HL-60 (cell line): ENCODE measurements around the gene PLXNA3.

Experiments
- DNase-seq, 2 experiments: peaks; one replicate each; pipeline ENCODE4 v3.0.0-alpha.2; 2010 to 2020; ENCODE audit warnings: low read depth in 1 of 2, low spot score in 1 of 2
- H3K27ac ChIP-seq: fragments of 250-450 bp; sonication (Bioruptor Pico); replicated peaks from 2 replicates; pipeline ENCODE4 v1.5.1; 2020; ENCODE audit warnings: mild to moderate bottlenecking, moderate library complexity
- H3K27me3 ChIP-seq: fragments of 250-450 bp; sonication (Bioruptor Pico); 2 replicates; pipeline ENCODE4 v1.5.1; 2021; ENCODE audit warnings: mild to moderate bottlenecking, moderate library complexity; ENCODE audit not compliant: insufficient read depth, poor library complexity, severe bottlenecking
- H3K4me3 ChIP-seq: replicated peaks from 2 replicates; pipeline ENCODE4 v1.5.1; 2011; ENCODE audit warnings: mild to moderate bottlenecking, control low read depth, low read length; ENCODE audit not compliant: insufficient read depth
- CTCF ChIP-seq: IDR thresholded peaks from one replicate; pipeline ENCODE4 v1.5.1; 2011; ENCODE audit warnings: low read length, control low read depth, inconsistent platforms; ENCODE audit not compliant: insufficient read depth
- GABPA ChIP-seq: IDR thresholded peaks from 2 replicates; pipeline ENCODE4 v1.6.1; 2012; ENCODE audit warnings: low read depth
- POLR2AphosphoS5 ChIP-seq: IDR thresholded peaks from 2 replicates; pipeline ENCODE4 v1.6.1; 2012; ENCODE audit warnings: low read depth
- REST ChIP-seq: IDR thresholded peaks from 2 replicates; pipeline ENCODE4 v1.6.1; 2012; ENCODE audit warnings: low read depth; ENCODE audit not compliant: insufficient replicate concordance
- SPI1 ChIP-seq: IDR thresholded peaks from 2 replicates; pipeline ENCODE4 v1.6.1; 2012; ENCODE audit warnings: low read depth, mild to moderate bottlenecking, borderline replicate concordance

The PLXNA3 gene

GRCh38 chrX:154481195-154481594 lies 23.1 kb downstream of the PLXNA3 start:
- Histone ChIP-seq H3K27ac (no peak overlapping the region), H3K27me3 (no peaks in the 10 kb centered on the region), H3K4me3 (no peak overlapping the region)
- no peak for DNase-seq
- TF ChIP-seq GABPA (no peak), REST (no peak), SPI1 (no peak), POLR2AphosphoS5 (no peak), CTCF (no peak)

GRCh38 chrX:154481911-154482601 lies 24.0 kb downstream of the PLXNA3 start:
- H3K27ac ChIP-seq, result no peak overlapping the region
- DNase-seq, result no peak
- no peak overlapping the region for H3K4me3 ChIP-seq
- TF ChIP-seq CTCF (no peak), REST (no peak), SPI1 (no peak), POLR2AphosphoS5 (no peak), GABPA (no peak)
- no peaks in the 10 kb centered on the region for H3K27me3 ChIP-seq

- H3K27ac ChIP-seq, result no peak overlapping the region
- H3K4me3 ChIP-seq, result no peak overlapping the region
- TF ChIP-seq CTCF (no peak), SPI1 (no peak), GABPA (no peak), REST (no peak), POLR2AphosphoS5 (no peak)
- no peaks in the 10 kb centered on the region for H3K27me3 ChIP-seq
- DNase-seq, result no peak
Measured at GRCh38 chrX:154482786-154483185, 24.7 kb downstream of the PLXNA3 start.
